OCI-LY7 (cell line): Measurements from ENCODE around the gene TRPM2. TPM values are rescaled to one million over a fixed set of nuclear protein-coding genes. Genes with fewer than 3 reads are reported as not detected.

Source experiments
- BruUV-seq: library from RNA; stranded (reverse); fragments of 400-500 nt; replicated peaks from 2 replicates; lab custom pipeline; 2021; lab: Mats Ljungman, UMichigan
- CTCF ChIA-PET: fragments of 300-600 bp; sonication (Branson Sonifier 250); formaldehyde crosslinking; loops from one replicate; lab custom pipeline; 2022; ENCODE audit warnings: antibody characterized with exemption; ENCODE audit not compliant: unreplicated experiment; lab: Charles Lee
- POLR2A ChIA-PET: fragments of 300-600 bp; sonication (Branson Sonifier 250); formaldehyde crosslinking; loops from one replicate; lab custom pipeline; 2022; ENCODE audit warnings: antibody characterized with exemption; lab: Charles Lee
- DNase-seq: peaks from one replicate; pipeline ENCODE4 v3.0.0-alpha.2; 2015; ENCODE audit warnings: low spot score
- H2AFZ ChIP-seq: fragments of 200-600 bp; sonication (generic), shearing (Covaris generic); 2 replicates; pipeline ENCODE4 v1.6.1; 2014; ENCODE audit warnings: mild to moderate bottlenecking, antibody characterized with exemption, low read length, moderate library complexity
- H3K27ac ChIP-seq: fragments of 200-600 bp; sonication (generic); 2 replicates; pipeline ENCODE4 v1.5.1; 2014; ENCODE audit warnings: mixed run types, low read depth, mild to moderate bottlenecking, moderate library complexity, low read length, inconsistent platforms; ENCODE audit not compliant: poor library complexity, severe bottlenecking
- H3K36me3 ChIP-seq: fragments of 200-600 bp; sonication (generic); 2 replicates; pipeline ENCODE4 v1.6.1; 2014; ENCODE audit warnings: mild to moderate bottlenecking, antibody characterized with exemption, low read length, moderate library complexity, mixed read lengths; ENCODE audit not compliant: insufficient read depth
- H3K4me1 ChIP-seq: fragments of 200-600 bp; sonication (generic); 2 replicates; pipeline ENCODE4 v1.5.1; 2014; ENCODE audit warnings: mild to moderate bottlenecking, low read length; ENCODE audit not compliant: insufficient read depth, poor library complexity, severe bottlenecking
- H3K4me2 ChIP-seq: fragments of 200-600 bp; sonication (generic); 2 replicates; pipeline ENCODE4 v1.6.1; 2014; ENCODE audit warnings: mild to moderate bottlenecking, low read length
- H3K4me3 ChIP-seq: fragments of 200-600 bp; sonication (generic); 2 replicates; pipeline ENCODE4 v1.5.1; 2014; ENCODE audit warnings: mild to moderate bottlenecking, low read depth, low read length; ENCODE audit not compliant: poor library complexity, severe bottlenecking
- H3K79me2 ChIP-seq: fragments of 200-600 bp; sonication (generic); 2 replicates; pipeline ENCODE4 v1.6.1; 2016; ENCODE audit warnings: low read depth, mild to moderate bottlenecking, low read length, moderate library complexity, mixed read lengths; ENCODE audit not compliant: insufficient read depth
- H3K9me2 ChIP-seq: fragments of 200-600 bp; sonication (generic); 2 replicates; pipeline ENCODE4 v1.6.1; 2016; ENCODE audit warnings: mild to moderate bottlenecking, low read length, mixed read lengths; ENCODE audit not compliant: insufficient read depth
- H3K9me3 ChIP-seq: fragments of 200-600 bp; sonication (generic); 2 replicates; pipeline ENCODE4 v1.6.1; 2014; ENCODE audit warnings: mild to moderate bottlenecking, mixed run types, low read length, mixed read lengths
- H4K20me1 ChIP-seq: fragments of 200-600 bp; sonication (generic); 2 replicates; pipeline ENCODE4 v1.6.1; 2014; ENCODE audit warnings: mild to moderate bottlenecking, antibody characterized with exemption, low read length, moderate library complexity, mixed read lengths; ENCODE audit not compliant: insufficient read depth
- EZH2phosphoT487 ChIP-seq: fragments of 200-600 bp; sonication (generic); IDR thresholded peaks from 2 replicates; pipeline ENCODE4 v1.6.1; 2018; ENCODE audit warnings: low read depth, borderline replicate concordance, mild to moderate bottlenecking, mixed run types, antibody characterized with exemption, low read length, moderate library complexity, mixed read lengths
- intact Hi-C: fragments of 100-400 bp; cut with micrococcal nuclease; formaldehyde crosslinking; loops from one replicate; pipeline ENCODE4 v1.10.0; 2022; ENCODE audit not compliant: unreplicated experiment
- total RNA-seq, 2 experiments: library from RNA; depleted of rRNA in 1 of 2; stranded (reverse); fragments of >200 nt in 1 of 2; shearing (Covaris generic) in 1 of 2; gene quantifications; 2 replicates each; pipeline ENCODE4 v1.2.3, GENCODE V29; 2014 to 2022
- TF ChIP-seq, protein P1 (sequence below): fragments of 200-600 bp; sonication (generic); conservative IDR thresholded peaks from 2 replicates; pipeline ENCODE4 v1.5.1; 2014; ENCODE audit warnings: mild to moderate bottlenecking, antibody characterized with exemption, low read length, moderate library complexity, mixed read lengths

TRPM2 gene
- total RNA-seq, 2 experiments from 2014 or later: 1.8 to 7.1 TPM

DNA sequence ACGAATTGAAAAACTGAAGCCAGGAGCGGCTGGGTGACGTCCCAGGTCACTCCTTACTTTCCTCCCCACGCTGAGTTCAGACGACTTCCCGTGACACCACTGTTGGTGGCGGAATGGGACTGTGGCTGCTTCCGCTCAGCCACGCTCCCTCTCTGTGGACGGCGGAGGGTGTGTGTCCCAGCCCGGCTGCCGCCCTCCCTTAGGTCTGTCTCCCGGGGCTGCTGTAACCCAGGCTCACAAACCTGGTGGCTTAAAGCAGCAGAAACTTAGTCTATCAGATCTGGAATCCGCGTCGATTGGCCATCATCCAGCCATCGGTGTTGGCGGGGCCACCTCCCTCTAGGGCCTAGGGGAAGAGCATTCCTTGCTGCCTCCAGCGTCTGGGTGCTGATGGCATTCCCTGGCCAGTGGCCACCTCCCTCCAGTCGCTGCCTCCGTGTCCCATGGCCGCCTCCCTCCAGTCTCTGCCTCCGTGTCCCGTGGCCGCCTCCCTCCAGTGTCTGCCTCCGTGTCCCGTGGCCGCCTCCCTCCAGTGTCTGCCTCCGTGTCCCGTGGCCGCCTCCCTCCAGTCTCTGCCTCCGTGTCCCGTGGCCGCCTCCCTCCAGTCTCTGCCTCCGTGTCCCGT is 17.5 kb downstream of the TRPM2 start:
- Histone ChIP-seq H3K79me2 (no peaks in the 10 kb centered on the region), H2AFZ (no peak overlapping the region), H3K4me2 (no peak overlapping the region), H3K9me2 (no peaks in the 10 kb centered on the region), H3K36me3 (no peaks in the 10 kb centered on the region), H3K4me3 (no peak overlapping the region), H4K20me1 (no peaks in the 10 kb centered on the region), H3K4me1 (no peaks in the 10 kb centered on the region), H3K27ac (no peak overlapping the region), H3K9me3 (no peaks in the 10 kb centered on the region)
- no peak for DNase-seq
- no TSS peak for BruUV-seq
- TF ChIP-seq EZH2phosphoT487: no peak
- TF ChIP-seq, protein P1, sequence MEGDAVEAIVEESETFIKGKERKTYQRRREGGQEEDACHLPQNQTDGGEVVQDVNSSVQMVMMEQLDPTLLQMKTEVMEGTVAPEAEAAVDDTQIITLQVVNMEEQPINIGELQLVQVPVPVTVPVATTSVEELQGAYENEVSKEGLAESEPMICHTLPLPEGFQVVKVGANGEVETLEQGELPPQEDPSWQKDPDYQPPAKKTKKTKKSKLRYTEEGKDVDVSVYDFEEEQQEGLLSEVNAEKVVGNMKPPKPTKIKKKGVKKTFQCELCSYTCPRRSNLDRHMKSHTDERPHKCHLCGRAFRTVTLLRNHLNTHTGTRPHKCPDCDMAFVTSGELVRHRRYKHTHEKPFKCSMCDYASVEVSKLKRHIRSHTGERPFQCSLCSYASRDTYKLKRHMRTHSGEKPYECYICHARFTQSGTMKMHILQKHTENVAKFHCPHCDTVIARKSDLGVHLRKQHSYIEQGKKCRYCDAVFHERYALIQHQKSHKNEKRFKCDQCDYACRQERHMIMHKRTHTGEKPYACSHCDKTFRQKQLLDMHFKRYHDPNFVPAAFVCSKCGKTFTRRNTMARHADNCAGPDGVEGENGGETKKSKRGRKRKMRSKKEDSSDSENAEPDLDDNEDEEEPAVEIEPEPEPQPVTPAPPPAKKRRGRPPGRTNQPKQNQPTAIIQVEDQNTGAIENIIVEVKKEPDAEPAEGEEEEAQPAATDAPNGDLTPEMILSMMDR: no peak
- ChIA-PET CTCF (no interaction called here), POLR2A (no interaction called here)
- intact Hi-C loops: no loop called here

DNA sequence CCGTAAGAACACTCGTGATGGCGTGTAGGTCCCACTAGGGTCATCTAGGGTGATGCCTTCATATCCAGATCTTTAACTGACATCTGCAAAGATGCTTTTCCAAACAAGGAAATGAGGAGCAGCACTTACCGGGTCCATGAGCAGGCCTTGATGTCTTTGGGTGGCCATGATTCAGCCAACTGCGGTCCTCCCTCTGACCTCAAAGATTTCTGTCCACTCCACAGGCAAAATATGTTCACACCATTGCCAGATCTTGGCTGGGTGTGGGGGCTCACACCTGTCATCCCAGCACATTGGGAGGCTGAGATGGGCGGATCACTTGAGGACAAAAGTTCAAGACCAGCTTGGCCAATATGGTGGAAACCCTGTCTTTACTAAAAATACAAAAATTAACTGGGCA is 18.2 kb downstream of the TRPM2 start:
- no peak overlapping the region for H3K4me2 ChIP-seq

DNA sequence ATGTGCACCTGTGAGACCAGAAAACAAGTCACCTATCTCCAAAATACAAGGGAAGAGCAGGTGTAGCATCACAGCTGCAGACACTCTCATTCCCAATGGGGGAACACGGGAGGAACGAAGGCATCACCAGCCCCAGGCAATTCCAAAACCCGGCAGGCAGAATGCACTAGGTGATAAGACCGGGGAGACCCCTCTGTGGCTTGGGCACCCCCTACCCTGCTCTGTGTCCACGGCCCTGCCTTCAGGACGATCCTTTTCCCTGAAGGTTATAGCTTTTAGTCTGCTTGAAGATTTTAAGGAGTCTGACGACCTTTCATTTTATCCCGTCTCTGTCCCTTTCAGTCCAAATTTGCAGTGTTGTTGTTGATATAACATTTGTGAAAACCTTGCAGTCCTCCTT is 19.2 kb downstream of the TRPM2 start:
- no peak overlapping the region for H3K4me2 ChIP-seq
- intact Hi-C loops: no loop called here
- ChIA-PET CTCF (no interaction called here), POLR2A (no interaction called here)
- no peak overlapping the region for H3K4me3 ChIP-seq
- H3K27ac ChIP-seq: no peak overlapping the region
- DNase-seq: no peak
- no peaks in the 10 kb centered on the region for H3K4me1 ChIP-seq
- H3K9me2 ChIP-seq: no peaks in the 10 kb centered on the region
- H2AFZ ChIP-seq: no peak overlapping the region
- H3K9me3 ChIP-seq: no peaks in the 10 kb centered on the region
- H4K20me1 ChIP-seq: no peaks in the 10 kb centered on the region
- BruUV-seq: no TSS peak
- no peaks in the 10 kb centered on the region for H3K79me2 ChIP-seq
- no peaks in the 10 kb centered on the region for H3K36me3 ChIP-seq
- no peak for TF ChIP-seq EZH2phosphoT487
- TF ChIP-seq, protein P1: no peak

More for the DNA sequence above, 18.2 kb downstream of the TRPM2 start:
- Histone ChIP-seq H3K36me3 (no peaks in the 10 kb centered on the region), H3K9me3 (no peaks in the 10 kb centered on the region), H3K4me3 (no peak overlapping the region), H3K4me1 (no peaks in the 10 kb centered on the region), H3K79me2 (no peaks in the 10 kb centered on the region), H4K20me1 (no peaks in the 10 kb centered on the region), H2AFZ (no peak overlapping the region), H3K9me2 (no peaks in the 10 kb centered on the region), H3K27ac (no peak overlapping the region)
- POLR2A ChIA-PET: no interaction called here
- TF ChIP-seq, protein P1: no peak
- no peak for TF ChIP-seq EZH2phosphoT487
- CTCF ChIA-PET: no interaction called here
- no TSS peak for BruUV-seq
- intact Hi-C loops: no loop called here
- no peak for DNase-seq
